ENCODE data around the gene REPS2. TPM values are rescaled to one million over a fixed set of nuclear protein-coding genes. Genes with fewer than 3 reads are reported as not detected.
"Not testable (repeated sequence)": the region's sequence is repeated elsewhere in the genome, so short reads cannot be mapped to it uniquely, and the experiment has no call there.

The REPS2 gene
- polyA plus RNA-seq, 1 experiment, result 0.04 TPM

- H3K36me3 ChIP-seq (ENCODE audit: control insufficient read depth, insufficient read depth, low read length), result no peaks in the 10 kb centered on the region
- no peak for DNase-seq (ENCODE audit: low read depth)
- H3K27me3 ChIP-seq (ENCODE audit: control insufficient read depth, insufficient read depth, low read length), result no peaks in the 10 kb centered on the region
- ChIA-PET CTCF (no interaction called here), POLR2A (no interaction called here)
- no peak overlapping the region for H3K4me3 ChIP-seq (ENCODE audit: low read depth, low read length)
- no peak for TF ChIP-seq CTCF (IDR thresholded peaks at IDR 0.05; ENCODE audit: insufficient read depth, low read depth, low read length)
Observed at GRCh38 chrX:16963216-16963615, 16.8 kb downstream of the REPS2 start.

- H3K4me3 ChIP-seq (ENCODE audit: low read depth, low read length); H3K27me3 ChIP-seq (ENCODE audit: control insufficient read depth, insufficient read depth, low read length); H3K36me3 ChIP-seq (ENCODE audit: control insufficient read depth, insufficient read depth, low read length); POLR2A ChIA-PET; CTCF ChIA-PET; DNase-seq (ENCODE audit: low read depth): not testable (repeated sequence)
Observed at GRCh38 chrX:16964976-16965375, 18.5 kb downstream of the REPS2 start.

GRCh38 chrX:16966752-16967448 is 20.4 kb downstream of the REPS2 start:
- CTCF ChIA-PET, result interaction anchor here (1.8 kb wide), 1 partner anchor 20 kb away, joined by 5 read pairs; the partner anchor contains the start of gene REPS2
- TF ChIP-seq CTCF (IDR thresholded peaks at IDR 0.05; ENCODE audit: insufficient read depth, low read depth, low read length), result no peak

GRCh38 chrX:16968753-16969152 is 22.3 kb downstream of the REPS2 start:
- H3K27me3 ChIP-seq (ENCODE audit: control insufficient read depth, insufficient read depth, low read length); POLR2A ChIA-PET; DNase-seq (ENCODE audit: low read depth); H3K36me3 ChIP-seq (ENCODE audit: control insufficient read depth, insufficient read depth, low read length); H3K4me3 ChIP-seq (ENCODE audit: low read depth, low read length); CTCF ChIA-PET: not testable (repeated sequence)

More at GRCh38 chrX:16966752-16967448, 20.4 kb downstream of the REPS2 start:
- DNase-seq (ENCODE audit: low read depth), result no peak
- Histone ChIP-seq H3K36me3 (ENCODE audit: control insufficient read depth, insufficient read depth, low read length) (no peaks in the 10 kb centered on the region), H3K27me3 (ENCODE audit: control insufficient read depth, insufficient read depth, low read length) (no peaks in the 10 kb centered on the region), H3K4me3 (ENCODE audit: low read depth, low read length) (no peak overlapping the region)
- POLR2A ChIA-PET, result no interaction called here

GRCh38 chrX:16970977-16971376 is 24.5 kb downstream of the REPS2 start:
- TF ChIP-seq CTCF (IDR thresholded peaks at IDR 0.05; ENCODE audit: insufficient read depth, low read depth, low read length), result no peak
- Histone ChIP-seq H3K27me3 (ENCODE audit: control insufficient read depth, insufficient read depth, low read length) (no peaks in the 10 kb centered on the region), H3K4me3 (ENCODE audit: low read depth, low read length) (no peak overlapping the region), H3K36me3 (ENCODE audit: control insufficient read depth, insufficient read depth, low read length) (no peaks in the 10 kb centered on the region)
- DNase-seq (ENCODE audit: low read depth), result no peak
- ChIA-PET CTCF (no interaction called here), POLR2A (no interaction called here)

GRCh38 chrX:16971694-16972093 is 25.2 kb downstream of the REPS2 start:
- ChIA-PET CTCF (no interaction called here), POLR2A (no interaction called here)
- no peak for DNase-seq (ENCODE audit: low read depth)
- TF ChIP-seq CTCF (IDR thresholded peaks at IDR 0.05; ENCODE audit: insufficient read depth, low read depth, low read length), result no peak
- H3K4me3 ChIP-seq (ENCODE audit: low read depth, low read length), result no peak overlapping the region
- no peaks in the 10 kb centered on the region for H3K36me3 ChIP-seq (ENCODE audit: control insufficient read depth, insufficient read depth, low read length)
- no peaks in the 10 kb centered on the region for H3K27me3 ChIP-seq (ENCODE audit: control insufficient read depth, insufficient read depth, low read length)

Data from BJ (cell line).